Omental fat pad (tissue), 4 donors: Measurements from ENCODE around the gene TMEM129. TPM values are rescaled to one million over a fixed set of nuclear protein-coding genes. Genes with fewer than 3 reads are reported as not detected.

Source experiments
- ATAC-seq: fragments of 150-250 bp; one replicate; pipeline ENCODE4 v1.9.1; 2016; ENCODE audit warnings: mild to moderate bottlenecking, moderate library complexity; ENCODE audit not compliant: low FRiP score
- DNase-seq: peaks from one replicate; pipeline ENCODE4 v3.0.0-alpha.2; 2019; ENCODE audit warnings: low spot score
- total RNA-seq, 4 donors: library from RNA; depleted of rRNA; stranded (reverse); fragments of >200 nt; gene quantifications; one replicate each; pipeline ENCODE4 v1.1.0, GENCODE V29; 2016
- TF ChIP-seq, protein P1 (sequence below), 3 donors: fragments of 450-650 bp; IDR thresholded peaks; one replicate each; pipeline ENCODE4 v1.5.1; 2016 to 2017; ENCODE audit warnings: antibody characterized with exemption in 3 of 3, mild to moderate bottlenecking in 3 of 3, moderate library complexity in 2 of 3

Gene TMEM129, protein sequence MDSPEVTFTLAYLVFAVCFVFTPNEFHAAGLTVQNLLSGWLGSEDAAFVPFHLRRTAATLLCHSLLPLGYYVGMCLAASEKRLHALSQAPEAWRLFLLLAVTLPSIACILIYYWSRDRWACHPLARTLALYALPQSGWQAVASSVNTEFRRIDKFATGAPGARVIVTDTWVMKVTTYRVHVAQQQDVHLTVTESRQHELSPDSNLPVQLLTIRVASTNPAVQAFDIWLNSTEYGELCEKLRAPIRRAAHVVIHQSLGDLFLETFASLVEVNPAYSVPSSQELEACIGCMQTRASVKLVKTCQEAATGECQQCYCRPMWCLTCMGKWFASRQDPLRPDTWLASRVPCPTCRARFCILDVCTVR
- 10 to 100 TPM; 31.9 to 59.0 (median 43.5) TPM for total RNA-seq

DNA sequence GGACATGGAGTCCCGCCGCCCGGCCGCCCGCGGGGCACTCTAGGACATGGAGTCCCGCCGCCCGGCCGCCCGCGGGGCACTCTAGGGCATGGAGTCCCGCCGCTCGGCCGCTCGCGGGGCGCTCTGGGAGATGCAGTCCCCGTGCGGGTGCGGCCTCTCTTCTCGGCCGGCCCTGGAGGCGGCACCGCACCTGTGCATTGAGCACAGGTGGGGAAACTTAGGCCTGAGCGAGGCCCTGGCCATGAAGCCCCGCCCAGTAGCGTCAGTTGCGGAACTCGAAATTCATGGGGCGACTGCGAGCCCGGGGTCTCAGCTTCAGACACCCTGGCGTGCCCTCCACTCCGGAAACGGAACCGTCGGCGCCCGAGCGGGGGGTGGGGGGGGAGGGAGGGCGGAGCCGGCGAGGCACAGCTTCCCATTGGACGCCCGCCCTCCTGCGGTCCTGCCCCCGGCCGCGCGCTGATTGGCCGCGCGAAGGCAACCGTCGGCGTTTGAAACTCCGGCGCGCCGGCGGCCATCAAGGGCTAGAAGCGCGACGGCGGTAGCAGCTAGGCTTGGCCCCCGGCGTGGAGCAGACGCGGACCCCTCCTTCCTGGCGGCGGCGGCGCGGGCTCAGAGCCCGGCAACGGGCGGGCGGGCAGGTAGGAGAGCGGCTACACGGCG is at the start of gene TMEM129, which contains the start of gene TACC3:
Gene TMEM129, minus strand, starts transcription at position 321 of the 663 bp plus-strand sequence. CDS start 486 bp downstream, outside the sequence.
Gene TACC3, plus strand, starts transcription at position 519 of the 663 bp plus-strand sequence. CDS start 1,901 bp downstream, outside the sequence.
- TF ChIP-seq, protein P1, sequence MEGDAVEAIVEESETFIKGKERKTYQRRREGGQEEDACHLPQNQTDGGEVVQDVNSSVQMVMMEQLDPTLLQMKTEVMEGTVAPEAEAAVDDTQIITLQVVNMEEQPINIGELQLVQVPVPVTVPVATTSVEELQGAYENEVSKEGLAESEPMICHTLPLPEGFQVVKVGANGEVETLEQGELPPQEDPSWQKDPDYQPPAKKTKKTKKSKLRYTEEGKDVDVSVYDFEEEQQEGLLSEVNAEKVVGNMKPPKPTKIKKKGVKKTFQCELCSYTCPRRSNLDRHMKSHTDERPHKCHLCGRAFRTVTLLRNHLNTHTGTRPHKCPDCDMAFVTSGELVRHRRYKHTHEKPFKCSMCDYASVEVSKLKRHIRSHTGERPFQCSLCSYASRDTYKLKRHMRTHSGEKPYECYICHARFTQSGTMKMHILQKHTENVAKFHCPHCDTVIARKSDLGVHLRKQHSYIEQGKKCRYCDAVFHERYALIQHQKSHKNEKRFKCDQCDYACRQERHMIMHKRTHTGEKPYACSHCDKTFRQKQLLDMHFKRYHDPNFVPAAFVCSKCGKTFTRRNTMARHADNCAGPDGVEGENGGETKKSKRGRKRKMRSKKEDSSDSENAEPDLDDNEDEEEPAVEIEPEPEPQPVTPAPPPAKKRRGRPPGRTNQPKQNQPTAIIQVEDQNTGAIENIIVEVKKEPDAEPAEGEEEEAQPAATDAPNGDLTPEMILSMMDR (IDR thresholded peaks at IDR 0.05): no peak

DNA sequence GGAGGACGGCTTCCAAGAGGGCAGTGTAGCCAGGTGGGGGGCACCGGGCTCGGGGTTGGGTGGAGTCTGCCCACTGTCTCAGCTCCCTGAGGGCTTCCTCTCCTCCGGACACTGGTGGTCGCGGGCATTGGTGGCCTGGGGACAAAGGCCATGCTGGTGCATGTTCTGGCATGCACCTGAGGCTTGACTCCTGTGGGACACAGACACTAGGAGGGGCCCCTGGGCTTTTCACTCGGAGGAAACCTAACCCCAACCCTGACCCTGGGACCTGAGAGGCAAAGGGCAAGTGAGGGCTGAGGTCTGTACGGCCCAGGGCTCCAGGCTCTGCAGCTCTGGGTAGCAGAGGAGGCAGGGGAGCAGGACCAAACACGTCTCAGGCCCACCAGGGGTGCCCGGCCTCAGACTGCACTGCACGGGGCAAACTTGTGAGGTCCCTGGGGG is 49.7 kb upstream of the TMEM129 start:
- TF ChIP-seq, protein P1 (IDR thresholded peaks at IDR 0.05): no peak
- no peak for ATAC-seq
- DNase-seq: no peak

More for the DNA sequence above, at the start of gene TMEM129, which contains the start of gene TACC3:
- ATAC-seq (peak; percentile 94), DNase-seq (peak; percentile 75)

DNA sequence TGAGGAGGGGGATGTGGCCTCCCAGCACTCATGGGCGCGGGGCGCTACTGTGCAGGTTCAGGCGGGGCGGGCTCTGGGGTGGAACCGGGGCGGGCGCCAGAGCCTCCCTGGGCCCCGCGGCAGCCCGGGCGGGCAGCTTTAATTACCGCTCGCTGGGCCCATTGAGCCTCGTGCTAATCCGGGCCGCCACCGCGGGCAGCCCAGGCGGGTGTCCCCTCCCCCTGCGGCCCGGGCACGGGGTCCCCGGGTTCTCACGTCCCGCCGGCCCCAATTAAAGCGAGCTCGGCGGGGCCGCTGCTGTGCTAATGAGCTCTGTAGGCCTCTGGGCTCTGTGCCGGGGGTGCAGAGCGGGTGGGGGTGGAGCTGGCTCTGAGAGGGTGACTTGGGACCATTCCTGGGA is 49.1 kb upstream of the TMEM129 start:
- TF ChIP-seq, protein P1 (IDR thresholded peaks at IDR 0.05): no peak
- ATAC-seq: no peak
- DNase-seq: no peak

- TF ChIP-seq, protein P1 (IDR thresholded peaks at IDR 0.05): no peak
- DNase-seq (no peak), ATAC-seq (no peak)
These were observed 48.6 kb upstream of the TMEM129 start for GRCh38 chr4:1769692-1770091.

DNA sequence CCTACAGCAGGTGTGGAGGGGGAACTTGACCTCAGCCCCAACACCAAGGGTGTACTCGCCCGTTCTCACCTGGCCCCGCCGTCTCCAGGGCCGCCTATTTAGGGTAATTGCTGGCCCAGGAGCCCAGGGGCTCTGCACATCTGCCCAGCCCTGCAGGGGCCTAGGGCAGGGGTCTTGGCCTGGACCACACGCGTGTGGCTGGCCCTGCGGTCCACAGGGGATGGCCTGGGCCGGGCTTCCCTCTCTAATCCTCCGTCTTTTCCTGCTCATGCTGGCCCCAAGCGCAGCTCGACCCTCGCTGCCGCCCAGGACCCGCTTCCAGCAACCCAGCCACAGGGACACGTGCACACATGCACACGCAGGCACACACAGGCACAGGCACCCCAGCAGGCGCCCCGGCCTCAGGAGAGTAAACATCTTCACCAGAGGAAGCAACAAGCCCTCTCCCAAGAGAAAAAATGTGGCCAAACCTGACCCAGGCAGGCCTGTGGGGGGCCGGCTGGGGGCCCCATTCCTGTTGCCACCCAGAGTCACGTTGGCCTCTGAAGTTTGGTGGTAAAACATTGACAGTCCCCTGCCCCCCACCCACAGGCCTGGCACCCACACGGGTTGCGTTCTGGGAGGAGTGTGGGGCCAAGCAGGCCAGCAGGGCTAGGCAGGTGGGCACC is 47.4 kb upstream of the TMEM129 start:
- DNase-seq: no peak
- TF ChIP-seq, protein P1 (IDR thresholded peaks at IDR 0.05): no peak
- no peak for ATAC-seq

- DNase-seq (no peak), ATAC-seq (no peak)
- TF ChIP-seq, protein P1 (IDR thresholded peaks at IDR 0.05): no peak
These were observed 46.7 kb upstream of the TMEM129 start for GRCh38 chr4:1767770-1768366.
